ENCODE measurements around the gene VAMP2.

VAMP2 gene, protein sequence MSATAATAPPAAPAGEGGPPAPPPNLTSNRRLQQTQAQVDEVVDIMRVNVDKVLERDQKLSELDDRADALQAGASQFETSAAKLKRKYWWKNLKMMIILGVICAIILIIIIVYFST

GRCh38 chr17:8162233-8162996, at the start of gene VAMP2:
Gene VAMP2 (minus strand): TSS chr17:8162948. CDS start chr17:8162879, 69 bp downstream.
- peak; percentile 75 for DNase-seq

- no peak for DNase-seq
Measured at GRCh38 chr17:8210761-8211458, 48.2 kb upstream of the VAMP2 start.

GRCh38 chr17:8209907-8210760, 47.4 kb upstream of the VAMP2 start, which contains the start of gene AURKB:
Gene AURKB (minus strand): TSS chr17:8210575. CDS start chr17:8210224, 351 bp downstream.
- DNase-seq, result peak; percentile 94

DNA sequence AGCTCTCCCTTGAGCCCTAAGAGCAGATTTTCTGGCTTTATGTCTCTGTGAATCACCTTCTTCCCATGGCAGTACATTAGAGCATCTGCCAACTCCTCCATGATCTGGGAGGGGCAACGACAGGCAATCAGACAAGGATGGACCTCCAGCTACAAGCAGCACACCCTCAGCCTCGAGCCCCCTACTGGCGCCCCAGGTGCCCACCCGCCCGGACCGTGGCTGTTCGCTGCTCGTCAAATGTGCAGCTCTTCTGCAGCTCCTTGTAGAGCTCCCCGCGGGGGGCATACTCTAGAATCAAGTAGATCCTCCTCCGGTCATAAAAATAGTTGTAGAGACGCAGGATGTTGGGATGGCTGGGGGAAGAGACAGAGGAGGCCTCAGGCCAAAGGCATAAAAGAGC, 43.8 kb upstream of the VAMP2 start:
- no peak for DNase-seq

DNA sequence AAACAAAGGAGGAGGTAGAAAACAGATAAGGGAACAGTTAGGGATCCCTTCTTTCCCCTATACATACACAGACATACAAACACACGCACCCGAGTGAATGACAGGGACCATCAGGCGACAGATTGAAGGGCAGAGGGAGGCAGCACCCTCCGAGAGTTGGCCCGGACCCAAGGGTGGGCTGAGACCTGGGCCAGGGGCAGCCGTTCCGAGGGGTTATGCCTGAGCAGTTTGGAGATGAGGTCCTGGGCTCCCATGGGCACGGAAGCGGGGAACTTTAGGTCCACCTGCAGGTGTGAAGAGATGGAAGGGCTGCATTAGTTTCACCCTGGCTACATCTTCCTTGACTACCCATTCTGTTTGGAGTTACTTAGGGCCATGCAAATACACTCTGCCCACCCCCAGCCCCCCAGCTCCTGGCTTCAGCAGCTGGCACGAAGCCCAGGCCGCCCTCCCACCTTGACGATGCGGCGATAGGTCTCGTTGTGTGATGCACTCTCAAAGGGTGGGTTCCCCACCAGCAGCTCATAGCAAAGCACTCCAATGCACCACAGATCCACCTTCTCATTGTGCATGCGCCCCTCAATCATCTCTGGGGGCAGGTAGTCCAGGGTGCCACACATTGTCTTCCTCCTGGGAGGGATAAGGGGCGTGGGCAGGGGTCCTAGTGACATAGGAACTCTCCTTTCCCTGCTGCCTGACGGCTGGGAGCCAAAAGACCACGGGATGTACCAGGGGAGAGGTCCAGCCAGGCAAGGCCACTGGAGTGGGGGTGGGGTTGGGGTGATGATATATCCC, 42.2 kb upstream of the VAMP2 start:
- DNase-seq, result no peak

DNA sequence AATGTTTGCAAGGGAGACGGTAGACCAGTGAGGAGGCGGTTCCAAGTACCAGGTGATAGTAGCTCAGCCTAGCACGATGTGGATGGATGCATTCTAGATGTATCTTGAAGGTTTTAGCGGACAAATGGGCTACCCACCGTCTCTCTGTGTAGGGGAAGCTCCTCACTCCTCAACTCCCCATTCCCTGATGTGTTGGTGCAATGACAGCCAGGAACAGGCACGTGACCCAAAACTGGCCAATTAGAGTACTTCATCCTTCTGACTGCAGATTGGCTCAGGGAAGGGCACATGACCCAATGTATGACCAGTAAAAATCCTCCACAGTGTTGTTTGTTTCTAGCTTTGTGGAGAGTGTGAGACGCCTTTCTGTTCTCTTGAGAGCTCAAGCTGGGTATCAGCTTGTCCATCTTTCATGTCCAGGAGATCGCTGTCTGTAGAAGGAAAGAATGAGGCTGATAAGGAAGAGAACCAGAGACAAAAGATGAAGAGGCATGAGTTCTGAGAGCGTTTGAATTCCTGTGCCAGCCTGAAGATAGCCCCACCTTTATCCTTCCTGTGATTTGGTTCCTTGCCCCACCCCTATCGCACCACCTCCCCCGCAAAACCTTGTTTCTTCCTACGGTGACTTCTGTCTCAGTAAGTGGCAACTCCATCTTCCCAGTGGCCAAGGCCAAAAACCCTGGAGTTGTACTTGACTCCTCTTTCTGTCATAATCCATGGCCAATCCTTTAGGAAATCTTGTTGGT, 29.5 kb upstream of the VAMP2 start:
- DNase-seq, result peak; percentile 89

- no peak for DNase-seq
Measured at GRCh38 chr17:8190506-8190905, 27.8 kb upstream of the VAMP2 start.

DNA sequence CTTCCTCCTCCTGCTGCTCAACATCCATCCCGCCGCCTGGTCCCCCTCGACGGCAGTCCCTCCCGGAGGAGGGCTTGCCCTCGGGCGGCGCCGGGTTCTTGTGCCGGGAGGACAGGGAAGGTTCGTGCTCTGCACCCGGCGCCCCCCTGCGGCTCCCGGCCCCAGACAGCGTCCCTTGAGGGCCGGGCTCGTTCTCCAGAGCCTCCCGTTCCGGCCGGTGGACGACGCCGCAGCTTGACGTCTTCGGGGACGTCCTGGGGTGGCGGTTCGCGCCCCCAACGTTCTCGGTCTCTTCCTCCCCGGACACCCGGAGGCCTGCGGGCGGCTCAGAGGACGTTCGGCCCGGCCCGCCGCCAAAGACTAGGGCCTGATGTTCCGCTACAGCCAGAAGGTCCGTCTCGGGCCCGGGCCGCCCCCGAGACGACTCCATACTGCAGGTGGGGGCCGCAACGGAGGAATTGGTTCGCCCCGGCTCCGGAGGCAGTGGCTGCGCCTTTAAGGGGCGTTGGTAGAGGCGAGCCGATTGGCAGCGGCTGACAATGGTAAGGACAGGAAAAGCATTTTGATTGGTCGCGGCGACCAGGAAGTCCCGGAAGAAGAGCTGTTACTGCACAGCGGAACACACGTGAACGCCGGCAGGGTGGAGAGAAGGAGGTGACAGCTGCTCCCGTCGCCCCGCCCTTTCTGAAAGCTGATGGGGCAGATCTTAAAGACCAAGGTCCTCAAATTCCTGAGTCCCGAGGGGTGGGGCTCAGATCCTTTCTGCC, 27.1 kb upstream of the VAMP2 start, which contains the start of gene BORCS6:
TSS of gene BORCS6 (minus strand) at position 470 of the 767 bp plus-strand sequence. CDS start at position 430, 40 bp downstream.
- peak; percentile 96 for DNase-seq

DNA sequence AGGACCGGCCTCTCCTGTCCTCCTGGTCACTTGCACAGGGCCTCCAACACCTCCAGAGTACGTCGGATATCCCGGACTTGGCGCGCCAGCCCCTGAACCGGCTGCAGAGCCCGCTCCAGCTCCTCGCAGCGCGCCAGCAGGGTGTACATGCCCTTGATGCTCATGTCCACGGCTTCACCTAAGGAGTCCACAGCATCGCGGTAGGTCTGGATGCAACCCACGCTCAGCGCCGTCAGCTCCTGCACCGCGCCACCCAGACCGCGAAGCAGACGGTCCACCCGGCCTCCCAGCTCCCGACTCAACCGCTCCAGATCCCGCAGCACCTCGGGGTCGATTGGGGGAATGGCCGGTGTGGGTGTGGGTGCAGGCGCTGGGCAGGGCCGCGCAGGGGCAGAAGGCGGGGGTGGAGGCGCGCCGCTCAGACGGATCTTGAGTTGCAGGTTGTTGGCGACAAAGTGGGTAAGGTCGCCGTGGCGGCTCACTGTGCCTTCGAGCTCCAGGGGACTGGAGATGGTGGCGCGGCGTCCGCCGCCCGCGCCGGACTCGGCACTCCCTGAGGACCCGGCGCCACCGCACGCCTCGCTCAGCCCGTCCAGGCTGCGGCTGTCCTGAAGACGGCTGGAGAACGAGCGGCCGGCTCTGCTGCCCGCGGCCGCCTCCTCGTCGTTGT, 26.4 kb upstream of the VAMP2 start:
- DNase-seq, result no peak

DNA sequence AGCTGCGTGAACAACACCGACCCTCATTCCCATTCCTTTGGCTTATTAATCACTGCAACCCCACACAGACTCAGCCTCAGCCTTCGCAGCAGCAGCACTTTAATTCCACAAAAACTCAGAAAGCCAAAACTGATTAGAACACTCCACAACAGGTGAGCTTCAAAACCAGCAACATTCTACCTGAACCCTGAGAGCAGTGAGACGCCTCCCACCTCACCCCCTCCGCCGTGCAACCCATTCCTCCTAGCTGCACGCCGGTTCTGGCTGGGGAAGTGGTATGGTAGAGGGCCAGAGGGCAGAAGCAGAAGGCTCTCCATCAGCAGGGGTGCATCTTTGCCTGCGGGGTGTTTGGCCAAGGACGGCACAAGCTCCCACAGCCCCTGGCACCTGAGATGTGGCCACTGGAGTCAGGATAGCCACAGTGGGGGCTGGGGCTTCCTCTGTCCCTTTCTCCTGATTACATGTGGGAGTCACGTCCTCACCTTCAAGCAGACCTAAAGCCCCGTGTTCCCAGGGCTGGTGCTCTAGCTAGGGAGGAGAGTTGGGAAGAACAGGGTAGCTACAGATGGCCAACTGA, 25.6 kb upstream of the VAMP2 start:
- no peak for DNase-seq

- DNase-seq, result peak; percentile 95
Measured at GRCh38 chr17:8187517-8188262, 24.9 kb upstream of the VAMP2 start.

GRCh38 chr17:8186787-8187516, 24.2 kb upstream of the VAMP2 start:
- DNase-seq, result peak; percentile 96

DNA sequence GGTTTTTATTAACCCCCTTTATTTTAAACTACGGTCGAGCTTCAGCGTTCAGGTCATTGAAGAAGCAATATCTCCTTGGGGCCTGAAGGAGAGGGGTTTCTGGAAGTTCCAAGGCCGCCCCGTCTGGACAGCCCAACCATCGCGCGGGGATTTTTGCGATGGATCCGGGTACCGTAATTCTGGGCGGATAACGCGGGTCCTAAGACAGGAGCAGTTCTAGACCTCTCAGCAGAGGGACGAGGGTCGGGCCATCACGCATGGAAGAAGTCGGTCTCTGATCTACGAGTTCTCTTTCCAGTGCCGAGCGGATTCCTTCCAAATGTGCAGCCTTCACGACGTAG, 23.7 kb upstream of the VAMP2 start:
- DNase-seq, result peak; percentile 97

- DNase-seq, result peak; percentile 97
Measured at GRCh38 chr17:8185582-8186445, 23.1 kb upstream of the VAMP2 start.

DNA sequence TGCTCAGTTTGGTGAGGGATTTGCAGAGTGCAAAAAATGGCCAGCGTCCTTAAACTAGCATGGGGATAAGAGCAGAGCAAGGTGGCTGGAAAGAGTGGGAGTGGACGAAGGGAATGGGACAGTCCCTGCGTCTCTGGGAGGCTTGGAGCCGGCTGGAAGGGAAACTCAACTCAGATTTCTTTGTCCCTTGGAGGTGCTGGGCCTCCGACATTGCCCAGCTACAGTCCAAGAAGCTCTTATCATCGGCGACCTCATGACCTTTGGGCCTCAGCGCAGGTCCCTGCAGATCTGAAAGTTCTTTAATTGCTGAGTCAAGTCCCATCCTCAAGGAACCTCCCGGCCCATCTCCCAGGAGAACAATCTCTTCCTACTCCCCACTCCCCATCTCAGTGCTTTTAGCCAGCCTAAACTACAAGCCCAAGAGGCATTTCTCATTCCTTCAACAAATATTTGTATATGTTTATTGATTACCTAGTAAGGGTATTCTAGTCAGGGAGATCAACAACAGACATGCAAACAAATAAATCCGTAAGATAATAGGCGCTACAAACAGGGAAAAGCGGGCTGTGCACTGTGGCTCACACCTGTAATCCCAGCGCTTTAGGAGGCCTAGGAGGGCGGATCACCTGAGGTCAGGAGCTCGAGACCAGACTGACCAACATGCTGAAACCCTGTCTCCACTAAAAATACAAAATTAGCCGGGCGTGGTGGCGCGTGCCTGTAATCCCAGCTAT, 14.4 kb upstream of the VAMP2 start:
- no peak for DNase-seq

GRCh38 chr17:8176197-8176940, 13.6 kb upstream of the VAMP2 start, which contains the start of gene TMEM107:
Gene TMEM107 (minus strand): TSS chr17:8176380. CDS start chr17:8176286, 94 bp downstream.
- peak; percentile 96 for DNase-seq

All from retina (tissue), 1 donor.